Measurements from ENCODE around the gene IL1F10.

IL1F10 gene

DNA sequence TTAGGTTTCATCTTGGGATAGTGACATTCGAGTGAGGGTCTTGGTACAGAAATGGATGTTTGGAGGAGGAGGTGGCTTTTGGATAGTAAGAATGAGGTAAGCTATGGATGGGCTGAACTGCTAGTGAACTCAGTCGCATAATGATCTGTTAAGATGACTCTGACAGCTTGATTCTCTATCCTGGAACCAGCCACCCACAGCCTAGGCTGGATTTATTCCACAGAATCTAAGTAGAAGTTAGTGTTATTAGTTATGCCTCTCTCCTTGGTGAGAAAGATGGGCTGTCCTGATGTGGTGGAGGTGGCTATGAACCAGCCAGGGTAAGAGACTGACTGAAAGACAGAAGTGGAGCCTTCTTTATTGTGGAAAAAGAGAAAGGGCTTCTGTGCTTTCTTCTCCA, 40.1 kb upstream of the IL1F10 start:
- DNase-seq (ENCODE audit: low spot score) (no peak), ATAC-seq (ENCODE audit: low read depth) (no peak)
- peaks cover 17% of the 10 kb centered on the region for H3K27me3 ChIP-seq (ENCODE audit: insufficient read depth, poor library complexity, severe bottlenecking)
- no peaks in the 10 kb centered on the region for H3K4me1 ChIP-seq (ENCODE audit: insufficient read depth, poor library complexity, severe bottlenecking)
- no peak overlapping the region for H3K27ac ChIP-seq (ENCODE audit: poor library complexity, severe bottlenecking)
- no peaks in the 10 kb centered on the region for H3K36me3 ChIP-seq (ENCODE audit: low read depth)
- TF ChIP-seq, protein P1, sequence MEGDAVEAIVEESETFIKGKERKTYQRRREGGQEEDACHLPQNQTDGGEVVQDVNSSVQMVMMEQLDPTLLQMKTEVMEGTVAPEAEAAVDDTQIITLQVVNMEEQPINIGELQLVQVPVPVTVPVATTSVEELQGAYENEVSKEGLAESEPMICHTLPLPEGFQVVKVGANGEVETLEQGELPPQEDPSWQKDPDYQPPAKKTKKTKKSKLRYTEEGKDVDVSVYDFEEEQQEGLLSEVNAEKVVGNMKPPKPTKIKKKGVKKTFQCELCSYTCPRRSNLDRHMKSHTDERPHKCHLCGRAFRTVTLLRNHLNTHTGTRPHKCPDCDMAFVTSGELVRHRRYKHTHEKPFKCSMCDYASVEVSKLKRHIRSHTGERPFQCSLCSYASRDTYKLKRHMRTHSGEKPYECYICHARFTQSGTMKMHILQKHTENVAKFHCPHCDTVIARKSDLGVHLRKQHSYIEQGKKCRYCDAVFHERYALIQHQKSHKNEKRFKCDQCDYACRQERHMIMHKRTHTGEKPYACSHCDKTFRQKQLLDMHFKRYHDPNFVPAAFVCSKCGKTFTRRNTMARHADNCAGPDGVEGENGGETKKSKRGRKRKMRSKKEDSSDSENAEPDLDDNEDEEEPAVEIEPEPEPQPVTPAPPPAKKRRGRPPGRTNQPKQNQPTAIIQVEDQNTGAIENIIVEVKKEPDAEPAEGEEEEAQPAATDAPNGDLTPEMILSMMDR (IDR thresholded peaks at IDR 0.05; ENCODE audit: poor library complexity, severe bottlenecking), result no peak
- H3K4me3 ChIP-seq (ENCODE audit: severe bottlenecking), result no peak overlapping the region
- no peaks in the 10 kb centered on the region for H3K9me3 ChIP-seq (ENCODE audit: severe bottlenecking)

DNA sequence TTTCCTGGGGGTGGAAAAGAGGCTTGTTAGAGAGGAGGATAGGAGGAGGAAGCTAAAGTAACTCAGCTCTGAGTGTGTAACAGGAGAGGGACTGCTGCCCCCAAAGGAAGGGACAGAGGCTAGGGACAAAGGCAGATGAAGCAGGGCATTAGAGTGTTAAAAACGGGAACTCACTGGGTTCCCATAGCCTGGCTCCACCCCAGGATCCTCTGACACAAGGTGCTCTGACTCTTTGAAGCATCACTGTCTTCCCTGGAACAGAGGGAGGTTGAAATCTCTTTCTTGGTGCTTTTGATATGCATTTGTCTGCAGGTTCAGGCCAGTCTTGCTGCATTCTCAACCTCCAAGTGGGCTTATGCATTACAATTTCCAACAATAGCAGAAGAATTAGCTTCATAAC, 39.7 kb upstream of the IL1F10 start:
- Histone ChIP-seq H3K4me1 (ENCODE audit: insufficient read depth, poor library complexity, severe bottlenecking) (no peaks in the 10 kb centered on the region), H3K4me3 (ENCODE audit: severe bottlenecking) (no peak overlapping the region), H3K36me3 (ENCODE audit: low read depth) (no peaks in the 10 kb centered on the region), H3K27me3 (ENCODE audit: insufficient read depth, poor library complexity, severe bottlenecking) (peaks cover 17% of the 10 kb centered on the region), H3K9me3 (ENCODE audit: severe bottlenecking) (no peaks in the 10 kb centered on the region), H3K27ac (ENCODE audit: poor library complexity, severe bottlenecking) (no peak overlapping the region)
- ATAC-seq (ENCODE audit: low read depth) (no peak), DNase-seq (ENCODE audit: low spot score) (no peak)
- TF ChIP-seq, protein P1 (IDR thresholded peaks at IDR 0.05; ENCODE audit: poor library complexity, severe bottlenecking), result no peak

DNA sequence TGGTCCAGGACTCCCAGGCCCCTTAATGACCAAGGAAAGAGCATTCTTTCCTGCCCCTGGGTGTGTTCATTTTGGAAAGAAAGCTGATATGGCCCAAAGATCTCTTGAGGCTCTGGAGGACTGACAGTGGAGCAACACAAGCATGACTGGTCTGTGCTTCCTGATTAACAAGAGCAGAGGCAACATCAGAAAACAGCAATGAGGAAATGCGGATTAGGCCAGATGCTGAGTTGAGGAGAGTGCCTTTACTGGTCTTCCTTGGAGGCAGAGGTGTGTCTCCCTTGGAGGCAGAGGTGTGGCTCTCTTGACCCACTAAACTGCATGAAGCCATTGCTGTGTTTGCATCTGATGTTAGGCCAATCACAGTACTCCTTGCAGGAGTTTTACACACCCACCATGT, 35.0 kb upstream of the IL1F10 start:
- Histone ChIP-seq H3K27ac (ENCODE audit: poor library complexity, severe bottlenecking) (no peak overlapping the region), H3K4me1 (ENCODE audit: insufficient read depth, poor library complexity, severe bottlenecking) (no peaks in the 10 kb centered on the region), H3K9me3 (ENCODE audit: severe bottlenecking) (no peaks in the 10 kb centered on the region), H3K27me3 (ENCODE audit: insufficient read depth, poor library complexity, severe bottlenecking) (peaks cover 12% of the 10 kb centered on the region), H3K4me3 (ENCODE audit: severe bottlenecking) (no peak overlapping the region), H3K36me3 (ENCODE audit: low read depth) (no peaks in the 10 kb centered on the region)
- ATAC-seq (ENCODE audit: low read depth) (no peak), DNase-seq (ENCODE audit: low spot score) (no peak)
- TF ChIP-seq, protein P1 (IDR thresholded peaks at IDR 0.05; ENCODE audit: poor library complexity, severe bottlenecking), result no peak

DNA sequence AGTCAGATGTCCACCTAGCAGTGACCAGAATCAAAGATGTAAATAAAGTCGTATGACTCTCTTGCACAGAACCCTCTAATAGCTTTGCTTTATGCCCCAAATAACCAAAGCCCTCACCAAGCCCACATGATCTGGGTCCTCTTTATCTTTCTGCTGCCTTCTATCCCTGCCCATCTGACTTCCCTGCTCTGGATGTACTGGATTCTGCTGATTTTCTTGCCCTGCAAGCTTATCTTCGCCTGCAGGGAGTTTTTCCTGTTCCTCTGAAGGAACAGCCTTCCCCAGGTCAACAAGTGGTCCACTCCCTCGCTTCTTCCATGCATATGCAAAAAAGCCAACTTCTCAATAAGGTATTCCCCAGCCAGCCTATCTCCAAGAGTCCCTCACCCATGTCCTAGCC, 33.8 kb upstream of the IL1F10 start:
- ATAC-seq (ENCODE audit: low read depth), result no peak
- no peak for DNase-seq (ENCODE audit: low spot score)
- TF ChIP-seq, protein P1 (IDR thresholded peaks at IDR 0.05; ENCODE audit: poor library complexity, severe bottlenecking), result no peak
- Histone ChIP-seq H3K4me1 (ENCODE audit: insufficient read depth, poor library complexity, severe bottlenecking) (no peaks in the 10 kb centered on the region), H3K4me3 (ENCODE audit: severe bottlenecking) (no peak overlapping the region), H3K9me3 (ENCODE audit: severe bottlenecking) (no peaks in the 10 kb centered on the region), H3K27ac (ENCODE audit: poor library complexity, severe bottlenecking) (no peak overlapping the region), H3K27me3 (ENCODE audit: insufficient read depth, poor library complexity, severe bottlenecking) (no peaks in the 10 kb centered on the region), H3K36me3 (ENCODE audit: low read depth) (no peaks in the 10 kb centered on the region)

DNA sequence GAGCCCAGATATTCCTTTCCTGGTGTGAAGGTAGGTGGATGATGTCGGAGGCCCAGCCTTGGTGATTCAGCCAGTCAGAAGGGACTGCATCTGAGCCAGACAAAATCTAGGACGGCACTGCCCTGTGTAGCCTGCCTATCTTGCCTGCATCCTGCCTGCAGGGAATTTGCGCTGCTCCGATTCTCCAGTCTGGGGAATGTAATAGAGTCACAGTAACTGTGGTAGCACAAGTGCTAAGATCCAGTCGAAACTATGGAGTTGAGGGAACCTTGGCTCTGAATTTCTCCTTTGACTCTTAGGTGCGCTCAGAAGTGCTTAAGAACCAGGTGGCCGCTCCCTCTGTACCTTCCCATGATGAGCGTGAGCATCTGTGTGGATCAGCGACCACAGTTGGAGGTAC, 31.0 kb upstream of the IL1F10 start:
- H3K27ac ChIP-seq (ENCODE audit: poor library complexity, severe bottlenecking), result no peak overlapping the region
- no peak for ATAC-seq (ENCODE audit: low read depth)
- TF ChIP-seq, protein P1 (IDR thresholded peaks at IDR 0.05; ENCODE audit: poor library complexity, severe bottlenecking), result no peak
- H3K27me3 ChIP-seq (ENCODE audit: insufficient read depth, poor library complexity, severe bottlenecking), result no peaks in the 10 kb centered on the region
- no peaks in the 10 kb centered on the region for H3K9me3 ChIP-seq (ENCODE audit: severe bottlenecking)
- DNase-seq (ENCODE audit: low spot score), result no peak
- no peaks in the 10 kb centered on the region for H3K36me3 ChIP-seq (ENCODE audit: low read depth)
- no peaks in the 10 kb centered on the region for H3K4me1 ChIP-seq (ENCODE audit: insufficient read depth, poor library complexity, severe bottlenecking)
- H3K4me3 ChIP-seq (ENCODE audit: severe bottlenecking), result no peak overlapping the region
